GM19468 (cell line): ENCODE measurements around the gene PTPRO.

ENCODE experiments used
- ATAC-seq: cut with Tn5 transposase; IDR thresholded peaks from one replicate; pipeline ENCODE4 v1.9.1; 2021; ENCODE audit warnings: mild to moderate bottlenecking, moderate library complexity, moderate number of reproducible peaks; ENCODE audit not compliant: unreplicated experiment; ENCODE audit errors: extremely low read depth

The PTPRO gene

DNA sequence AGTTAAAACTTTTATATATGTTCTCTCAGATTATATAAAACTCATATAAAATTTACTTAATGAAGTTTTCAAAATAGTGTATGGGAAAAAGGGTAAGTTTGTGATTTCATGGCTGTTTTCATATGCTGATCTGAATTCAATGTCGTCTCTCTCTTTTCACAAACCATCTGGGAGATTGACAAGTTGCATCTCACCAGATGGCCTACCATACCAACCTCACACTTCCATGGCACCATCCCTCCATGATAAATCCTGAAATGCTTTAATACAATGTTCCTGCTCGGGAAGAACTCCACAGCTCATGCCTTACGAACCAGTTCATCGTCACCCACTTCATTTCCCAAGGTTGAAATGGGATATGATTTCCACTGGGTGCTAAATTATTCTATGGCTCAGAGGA is 22.3 kb downstream of the PTPRO start:
- ATAC-seq = no peak

DNA sequence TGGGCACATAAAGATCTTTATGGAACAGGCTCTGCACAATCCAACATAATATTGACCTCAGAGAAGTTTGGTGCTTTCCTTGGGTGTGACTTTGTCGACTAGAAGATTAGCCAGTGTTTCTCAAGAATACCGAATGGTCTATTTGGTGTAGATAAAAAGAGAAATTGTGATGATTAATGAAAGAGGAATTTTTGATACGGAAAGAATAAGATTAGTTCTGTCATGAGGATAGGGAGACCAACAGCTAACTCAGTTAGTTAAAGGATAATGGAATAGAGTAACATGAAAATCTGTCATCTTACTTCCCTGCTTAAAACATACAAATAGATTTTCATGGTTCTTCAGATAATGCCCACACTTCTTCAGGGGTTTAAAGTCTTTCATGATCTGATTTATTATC is 24.2 kb downstream of the PTPRO start:
- no peak for ATAC-seq

DNA sequence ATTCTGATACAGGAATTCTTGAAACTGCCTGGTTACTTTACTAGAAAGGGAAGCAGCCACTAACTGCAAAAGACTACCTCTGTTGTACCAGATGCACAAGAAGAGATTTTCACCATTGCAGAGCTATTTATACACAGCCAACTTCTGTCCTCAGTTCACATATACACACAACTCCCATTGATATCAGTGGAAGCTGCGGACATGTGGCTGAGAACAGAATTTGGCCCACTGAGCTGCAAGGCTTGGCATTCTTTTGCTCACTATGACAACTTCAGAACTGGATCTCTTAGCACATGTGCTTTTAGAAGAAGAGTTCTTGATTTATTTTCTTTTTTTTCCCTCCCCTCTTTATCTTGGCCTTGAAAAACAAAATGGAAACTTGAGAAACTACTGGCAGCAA is 28.3 kb downstream of the PTPRO start:
- no peak for ATAC-seq

DNA sequence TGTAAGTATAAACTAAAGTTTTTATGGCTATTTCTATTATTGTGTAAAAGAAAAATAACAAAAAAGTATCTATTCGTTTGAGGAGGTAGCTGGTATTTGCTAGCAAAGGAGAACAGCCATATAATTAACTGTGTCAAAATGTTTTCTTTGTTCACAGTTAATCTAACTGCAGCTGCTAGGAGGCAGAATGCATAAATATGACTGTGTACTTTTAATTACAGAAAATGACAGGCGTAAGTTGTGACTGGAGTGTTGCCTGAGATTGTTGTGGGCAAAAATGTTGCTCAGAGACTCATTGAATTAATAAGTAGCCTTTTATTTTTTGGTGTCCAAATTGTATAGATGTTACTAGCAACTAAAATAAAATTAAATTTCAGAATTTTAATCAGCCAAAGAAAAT is 33.5 kb downstream of the PTPRO start:
- ATAC-seq = no peak

DNA sequence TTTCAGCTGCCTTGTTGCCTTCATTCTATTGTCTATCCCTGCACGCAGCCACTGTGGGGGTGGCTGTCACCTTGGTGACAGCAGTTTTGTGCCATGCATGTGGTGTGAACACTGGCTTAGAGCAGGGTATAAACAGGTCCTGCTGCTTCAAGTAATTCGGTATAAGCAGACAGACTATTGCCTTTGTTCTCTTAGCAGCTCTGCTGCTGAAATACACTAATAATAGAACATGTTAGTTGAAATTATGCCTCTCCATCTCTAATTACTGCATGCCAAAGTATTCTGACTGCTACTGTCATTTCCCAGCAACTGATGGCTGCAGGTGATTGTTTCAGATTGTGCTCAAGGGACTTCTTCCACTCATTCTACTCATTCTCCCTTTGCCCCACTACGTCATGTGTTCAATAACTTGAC is 34.6 kb downstream of the PTPRO start:
- no peak for ATAC-seq

DNA sequence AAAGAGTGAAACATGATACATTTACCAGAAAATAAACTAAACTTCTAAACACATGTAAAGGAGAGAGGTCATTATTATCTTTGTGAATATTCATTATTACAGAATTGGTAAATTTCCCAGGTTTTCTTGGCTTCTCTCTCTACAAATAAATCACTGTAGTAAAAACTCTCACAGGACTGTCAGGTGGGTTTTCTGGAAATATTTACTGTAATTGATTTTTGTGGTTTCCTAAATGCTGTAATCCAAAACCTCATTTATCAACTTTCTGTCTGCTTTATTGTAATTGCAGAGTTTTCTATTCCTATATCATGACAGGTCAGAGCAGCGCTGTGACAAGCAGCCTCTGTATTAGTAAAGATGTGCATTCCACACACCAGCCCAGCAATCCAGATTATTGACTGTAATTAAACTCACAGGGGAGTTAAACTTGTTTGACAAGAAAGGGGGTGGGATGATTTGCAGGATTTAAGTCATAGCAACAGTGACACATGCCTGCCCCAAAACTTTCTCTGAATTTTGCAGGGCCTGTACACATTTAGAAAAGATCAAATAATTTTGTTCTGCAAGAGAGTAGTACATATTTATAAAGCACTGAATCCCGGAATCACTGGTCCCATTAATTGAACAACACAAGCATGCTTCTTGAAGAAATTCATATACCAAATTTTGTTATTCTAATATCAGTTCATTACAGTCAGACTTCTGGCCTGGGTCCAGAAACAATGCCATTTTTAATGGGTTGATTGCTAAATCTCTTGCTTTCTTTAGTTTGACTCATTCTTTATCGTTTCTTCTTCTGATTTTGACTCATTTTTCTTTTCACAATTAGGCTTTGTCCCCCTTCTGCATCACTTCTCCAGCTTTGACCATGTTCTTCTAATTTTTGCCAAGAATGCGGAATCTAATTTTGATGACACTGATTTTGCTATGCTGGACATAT is 42.2 kb downstream of the PTPRO start:
- no peak for ATAC-seq

DNA sequence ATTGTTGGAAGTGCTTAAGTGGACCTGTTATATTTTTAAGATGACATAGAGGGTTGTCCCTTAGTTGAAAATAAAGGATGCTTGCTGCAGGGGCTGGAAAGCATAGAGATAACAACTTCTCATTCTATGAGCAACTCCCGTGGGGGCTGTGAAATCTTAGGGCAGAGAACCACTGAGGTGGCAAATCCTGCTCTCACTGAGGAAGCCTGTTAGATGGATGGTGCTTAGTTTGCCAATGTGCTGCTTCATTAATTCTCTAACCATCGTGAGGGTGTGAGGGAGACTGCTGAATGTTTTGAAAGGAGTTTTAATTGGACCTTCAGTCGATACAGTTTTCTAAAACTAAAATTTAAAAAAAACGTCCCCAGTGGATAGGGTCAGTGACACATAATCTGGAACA is 46.5 kb downstream of the PTPRO start:
- ATAC-seq = no peak

DNA sequence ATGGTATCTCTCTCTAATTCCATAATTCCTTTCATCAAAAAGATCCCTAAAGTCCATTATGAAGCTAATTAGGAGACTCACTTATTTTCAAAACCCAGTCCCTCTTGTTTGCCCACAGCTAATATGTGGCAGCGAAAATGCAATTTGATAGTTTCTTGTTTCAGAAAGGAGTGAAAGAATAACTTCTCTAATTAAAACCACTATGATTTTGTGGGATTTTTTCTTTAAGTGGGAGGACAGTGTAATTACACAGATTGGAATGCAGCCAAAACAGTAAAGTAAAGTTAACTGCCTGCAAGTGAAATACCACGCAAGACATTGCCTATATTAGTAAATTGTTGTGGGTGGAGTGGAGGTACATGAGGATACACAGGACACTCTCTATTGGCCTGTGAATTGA is 50.0 kb downstream of the PTPRO start:
- ATAC-seq = no peak

DNA sequence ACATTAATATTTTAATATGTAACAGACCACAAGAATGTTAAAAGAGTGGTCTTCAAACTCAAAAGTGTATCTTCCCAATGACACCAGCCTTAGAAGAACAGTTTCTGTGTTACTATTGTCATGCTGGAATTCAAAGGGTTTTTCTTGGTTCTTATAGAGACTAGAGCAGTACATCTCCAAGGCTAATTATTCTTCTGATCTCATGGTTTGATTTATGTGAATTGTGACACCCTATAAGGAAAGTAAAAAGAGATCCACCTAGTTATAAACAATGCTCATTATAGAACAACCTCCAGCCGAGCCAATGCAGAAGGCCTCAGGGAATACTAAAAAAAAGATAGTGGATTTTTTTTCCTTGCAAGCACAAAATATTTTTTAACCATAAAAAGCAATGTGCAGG is 65.5 kb downstream of the PTPRO start:
- ATAC-seq = no peak

DNA sequence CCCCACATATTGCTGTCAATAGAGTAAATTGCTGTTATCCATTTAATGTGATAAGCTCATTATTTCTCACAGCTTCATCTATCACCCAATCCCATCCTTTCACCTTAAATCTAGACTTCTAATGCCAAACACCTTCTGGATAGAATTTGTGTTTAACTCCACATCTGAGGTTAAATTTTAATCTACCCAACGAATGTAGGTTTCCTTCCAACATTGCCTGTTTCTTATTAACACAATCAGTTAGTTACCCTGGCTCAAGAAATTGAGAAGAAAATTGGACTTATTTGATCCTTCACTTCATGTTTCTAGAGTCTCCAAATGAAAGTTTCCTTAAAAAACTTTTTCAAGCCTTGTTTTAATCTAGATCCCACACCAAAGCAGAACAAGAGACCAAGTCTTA is 67.3 kb downstream of the PTPRO start:
- ATAC-seq = no peak

DNA sequence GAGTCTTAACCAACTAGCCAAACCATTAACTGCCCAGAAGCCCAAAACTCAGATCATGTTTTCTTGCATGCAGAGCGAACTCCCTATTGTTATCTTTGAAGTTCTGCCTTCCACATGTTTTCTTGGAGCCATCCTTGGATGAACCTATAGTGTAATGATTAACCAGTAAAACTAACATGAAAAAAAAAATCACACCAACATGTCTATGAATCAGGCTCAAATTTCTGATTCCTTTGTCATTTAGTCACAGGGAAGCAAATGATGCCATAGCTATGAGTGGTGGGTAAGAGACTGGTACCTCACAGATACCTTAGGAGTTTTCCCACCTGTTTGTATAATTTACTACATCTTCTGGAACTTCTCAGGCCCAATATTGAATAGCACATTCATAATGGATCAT is 70.7 kb downstream of the PTPRO start:
- ATAC-seq = no peak

DNA sequence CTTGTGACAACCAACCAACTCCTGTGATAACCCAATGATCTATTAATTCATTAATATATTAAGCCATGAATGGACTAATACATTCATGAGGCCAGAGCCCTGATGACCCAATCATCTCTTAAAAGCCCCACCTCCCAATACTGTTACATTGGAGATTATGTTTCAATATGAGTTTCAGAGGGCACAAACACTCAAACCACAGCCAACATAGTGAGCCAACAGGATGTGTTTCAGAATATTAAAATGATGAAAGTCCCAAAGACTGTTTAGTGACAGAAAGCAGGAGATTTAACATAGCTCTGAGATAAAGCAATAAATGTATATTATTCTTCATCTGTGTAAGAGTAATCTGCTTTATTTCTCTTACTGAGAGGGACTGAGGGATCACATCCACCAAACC is 71.7 kb downstream of the PTPRO start:
- no peak for ATAC-seq

DNA sequence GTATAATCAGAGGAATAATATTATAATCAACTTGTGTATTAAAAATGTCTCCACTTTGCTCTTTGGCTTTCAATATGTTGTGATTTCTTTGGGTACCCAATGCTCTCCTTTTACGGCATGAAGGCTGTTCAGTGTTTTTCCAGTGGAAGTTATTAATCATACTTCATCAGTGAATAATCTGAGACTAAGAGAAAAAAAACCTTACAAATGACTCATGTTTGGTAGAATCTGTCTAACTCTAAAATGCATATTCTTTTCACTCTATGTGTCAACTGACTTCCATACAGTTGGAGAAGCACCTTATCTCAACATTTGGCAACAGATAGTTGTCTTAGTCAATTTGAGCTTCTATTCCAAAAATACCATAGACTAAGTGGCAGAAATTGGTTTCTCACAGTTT is 82.2 kb downstream of the PTPRO start:
- ATAC-seq = no peak

DNA sequence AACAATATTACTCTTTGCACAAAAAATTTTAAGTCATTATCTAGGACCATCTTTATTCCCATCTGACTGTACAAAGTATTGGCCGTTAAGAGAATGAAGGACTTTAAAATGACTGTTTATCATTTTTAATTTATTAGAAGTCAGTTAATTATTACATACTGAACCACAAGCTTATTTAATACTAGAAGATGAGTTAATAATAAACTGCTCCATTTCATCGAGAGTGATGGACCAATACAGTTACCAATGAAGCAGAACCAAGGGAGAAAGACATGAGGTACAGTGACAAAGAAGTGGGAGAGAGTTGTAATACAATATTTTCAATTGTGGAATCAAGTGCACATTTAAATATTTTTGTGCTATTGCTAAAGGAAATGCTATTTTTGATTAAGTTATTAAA is 83.3 kb downstream of the PTPRO start:
- no peak for ATAC-seq

DNA sequence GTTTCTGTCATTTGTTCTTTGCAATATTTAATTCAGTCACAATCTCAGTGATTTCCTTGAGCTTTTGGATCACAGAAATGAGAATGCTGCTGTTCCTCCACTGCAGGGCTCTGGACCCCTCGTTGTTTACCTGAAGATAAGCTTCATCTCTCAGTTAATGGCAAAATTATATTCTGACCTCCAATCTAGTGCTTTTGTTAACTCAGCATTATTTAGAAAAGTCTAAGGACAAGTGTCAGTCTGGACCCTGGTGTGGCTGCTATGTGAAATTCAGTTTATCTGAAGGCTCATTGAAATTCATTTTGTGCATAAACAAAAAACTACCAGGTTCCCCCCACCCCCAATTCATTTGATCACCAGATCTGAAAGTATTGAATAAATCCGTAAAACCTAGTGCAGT is 84.7 kb downstream of the PTPRO start:
- ATAC-seq = no peak

DNA sequence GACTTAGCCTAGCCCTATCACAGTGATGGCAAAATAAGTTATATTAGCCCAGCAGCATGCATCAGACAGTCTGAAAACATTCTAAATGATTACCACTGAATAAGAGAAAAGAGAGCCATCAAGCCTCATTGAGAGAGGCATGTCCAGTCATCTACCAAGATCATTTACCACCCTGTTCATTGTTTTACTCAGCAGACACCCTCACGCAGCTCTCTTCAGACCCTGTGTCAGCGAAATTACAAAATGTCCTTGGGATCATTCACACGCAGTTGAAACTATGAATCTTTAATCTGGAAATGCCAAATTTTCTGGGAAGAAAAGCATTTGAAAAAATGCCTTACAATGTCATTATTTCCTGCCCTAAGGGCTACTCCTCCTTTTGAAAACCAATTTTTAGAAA is 89.5 kb downstream of the PTPRO start:
- ATAC-seq = no peak

DNA sequence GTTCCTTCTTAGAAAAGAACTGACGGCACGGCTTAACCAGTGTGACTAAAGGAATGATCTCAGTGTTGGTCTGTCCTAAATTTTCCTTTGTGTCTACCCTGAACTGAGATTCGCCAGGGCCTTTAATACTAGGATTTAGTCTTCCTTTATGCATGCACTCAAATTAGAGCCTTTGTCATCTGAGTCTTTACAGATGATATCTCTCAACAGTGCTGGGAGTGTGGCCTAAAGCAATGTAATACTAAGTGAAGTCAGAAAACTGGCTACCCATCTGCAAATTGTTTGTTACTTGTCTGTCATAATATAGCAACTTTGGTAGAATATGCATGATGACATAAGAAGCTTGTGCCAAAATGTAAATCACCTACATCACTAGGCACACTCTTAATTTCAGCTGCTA is 95.4 kb downstream of the PTPRO start:
- ATAC-seq = no peak

DNA sequence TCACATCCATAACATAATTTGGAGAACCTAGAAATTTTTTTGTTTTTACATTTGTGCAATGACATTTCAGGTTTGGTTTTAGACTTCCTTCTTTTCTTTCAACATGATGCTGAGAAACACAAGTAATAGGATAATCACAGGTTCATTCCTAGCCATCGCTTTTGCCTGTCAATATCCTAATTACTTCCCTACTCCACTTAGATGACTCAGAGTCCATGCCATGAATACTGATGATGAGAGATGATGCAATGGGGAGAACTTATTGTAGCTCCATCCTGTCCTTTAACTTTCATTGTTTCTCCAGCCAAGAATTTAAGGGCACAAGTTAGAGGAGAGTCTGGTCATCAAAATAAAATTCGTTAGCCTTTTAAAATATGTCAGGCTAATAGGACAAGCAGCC is 101.3 kb downstream of the PTPRO start:
- ATAC-seq = no peak

DNA sequence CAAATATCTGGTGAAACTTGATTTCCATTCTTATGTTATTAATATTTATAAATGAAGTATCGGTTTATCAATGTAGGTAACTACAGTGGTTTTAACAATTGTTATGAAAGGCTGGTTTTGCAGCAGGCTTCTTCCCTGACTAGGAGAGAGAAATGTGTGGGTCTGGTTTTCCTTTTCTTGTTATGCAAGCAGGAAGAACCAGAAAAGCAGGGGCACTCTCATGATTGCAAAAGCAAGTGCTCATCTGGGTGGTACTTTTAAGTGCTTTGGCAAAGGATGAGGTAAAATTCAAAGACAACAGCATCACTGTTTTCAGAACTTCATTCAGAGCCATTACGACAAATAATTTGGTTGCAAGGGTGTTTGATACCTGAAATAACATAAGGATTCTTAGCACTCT is 105.6 kb downstream of the PTPRO start:
- no peak for ATAC-seq

DNA sequence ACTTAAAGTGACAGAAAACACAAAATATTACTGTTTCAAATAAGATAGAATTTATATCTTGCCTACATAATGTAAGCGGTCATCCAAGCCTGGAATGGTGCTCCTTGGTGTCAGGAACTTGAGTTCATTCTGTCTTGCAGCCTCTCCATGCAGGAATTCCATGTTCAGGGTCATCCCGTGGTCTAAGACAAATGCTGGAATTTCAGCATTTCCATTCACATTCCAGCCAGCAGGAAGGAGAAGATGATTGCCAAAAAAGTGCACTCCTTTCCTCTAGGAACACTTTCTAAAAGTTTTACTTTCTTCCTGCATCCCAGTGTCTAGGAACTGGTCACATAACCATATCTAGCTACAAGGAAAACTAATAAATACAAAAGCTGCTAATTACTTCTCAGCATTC is 106.3 kb downstream of the PTPRO start:
- no peak for ATAC-seq

DNA sequence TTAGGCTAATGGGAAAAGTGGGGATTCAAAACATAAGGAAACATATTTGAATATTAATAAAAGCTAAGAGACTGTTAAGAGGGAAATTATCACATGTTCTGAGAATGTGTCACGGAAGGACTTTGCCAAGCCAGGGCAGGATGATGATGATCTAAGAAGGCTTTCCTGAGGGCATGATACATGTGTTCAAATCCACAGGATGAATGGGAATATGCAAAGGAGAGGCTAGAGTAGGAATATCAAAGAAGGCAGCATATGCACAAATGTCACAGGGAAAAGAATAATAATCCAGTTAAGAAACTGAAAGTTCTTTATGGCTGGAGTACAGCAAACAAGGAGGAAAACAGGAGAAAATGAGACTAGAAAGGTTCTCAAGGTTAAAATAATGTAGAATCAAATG is 107.0 kb downstream of the PTPRO start:
- ATAC-seq = no peak

DNA sequence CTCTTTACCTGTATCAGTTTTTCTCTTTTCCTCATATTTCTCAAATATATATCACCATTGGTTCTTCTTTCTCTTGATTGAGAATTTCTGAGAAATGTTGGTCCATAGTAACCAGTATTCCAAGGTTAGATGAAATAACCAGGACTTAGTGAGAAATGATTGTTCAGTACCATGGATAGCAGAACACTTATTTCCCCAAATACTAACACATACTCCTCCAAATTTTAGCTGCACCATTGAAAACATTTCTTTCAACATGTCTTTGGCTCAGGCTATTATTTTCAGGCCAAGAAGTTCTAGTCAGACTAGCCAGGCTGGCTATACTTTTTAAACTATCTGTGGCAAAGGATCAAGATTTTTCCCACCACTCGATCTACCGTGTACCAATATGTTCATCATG is 113.3 kb downstream of the PTPRO start:
- ATAC-seq = no peak
